Measurements from ENCODE around the gene PHB1.
A peak's percentile ranks its signal among the peaks of the same experiment; 100 is the strongest.

Gene PHB1

GRCh38 chr17:49414622-49415350 lies at the start of gene PHB1:
TSS of gene PHB1 (minus strand) at chr17:49414882. CDS start at chr17:49413264, 1,618 bp downstream.
- POLR2A ChIA-PET = interaction anchor here (0.6 to 0.9 kb wide), 3 partner anchors 17 to 293 kb away, joined by 3 to 6 read pairs (median 3); partner anchors contain the start of gene SLC35B1
- DNase-seq (ENCODE audit: low read depth, low spot score) = peak; percentile 83
- CTCF ChIA-PET = interaction anchor here (0.6 to 12.1 kb wide), 12 partner anchors 17 to 316 kb away, joined by 3 to 210 read pairs (median 4); no protein-coding TSS in a partner anchor
- peak within 1 kb of the TSS; percentile 100 for H3K4me3 ChIP-seq (ENCODE audit: low read depth, low read length)
- no peak for TF ChIP-seq CTCF (IDR thresholded peaks at IDR 0.05; ENCODE audit: insufficient read depth, low read length, missing control alignments)

- H3K4me3 ChIP-seq (ENCODE audit: low read depth, low read length) = no peak overlapping the region
- ChIA-PET CTCF (interaction anchor here (1.8 to 2.1 kb wide), 2 partner anchors 29 to 93 kb away, joined by 4 to 10 read pairs; no protein-coding TSS in a partner anchor), POLR2A (no interaction called here)
- DNase-seq (ENCODE audit: low read depth, low spot score) = no peak
- TF ChIP-seq CTCF (IDR thresholded peaks at IDR 0.05; ENCODE audit: insufficient read depth, low read length, missing control alignments) = no peak
Measured at GRCh38 chr17:49464049-49464448, 49.4 kb upstream of the PHB1 start.

GRCh38 chr17:49461580-49461979 lies 46.9 kb upstream of the PHB1 start:
- no peak overlapping the region for H3K4me3 ChIP-seq (ENCODE audit: low read depth, low read length)
- POLR2A ChIA-PET = no interaction called here
- CTCF ChIA-PET = interaction anchor here (0.9 to 11.9 kb wide), 5 partner anchors 11 to 95 kb away, joined by 3 to 84 read pairs (median 3); partner anchors contain the start of gene NGFR
- DNase-seq (ENCODE audit: low read depth, low spot score) = no peak
- TF ChIP-seq CTCF (IDR thresholded peaks at IDR 0.05; ENCODE audit: insufficient read depth, low read length, missing control alignments) = no peak

GRCh38 chr17:49460401-49460800 lies 45.7 kb upstream of the PHB1 start:
- ChIA-PET POLR2A (no interaction called here), CTCF (interaction anchor here (1.3 to 11.9 kb wide), 3 partner anchors 16 to 96 kb away, joined by 3 to 84 read pairs (median 7); no protein-coding TSS in a partner anchor)
- DNase-seq (ENCODE audit: low read depth, low spot score) = no peak
- no peak for TF ChIP-seq CTCF (IDR thresholded peaks at IDR 0.05; ENCODE audit: insufficient read depth, low read length, missing control alignments)
- H3K4me3 ChIP-seq (ENCODE audit: low read depth, low read length) = no peak overlapping the region

- CTCF ChIA-PET = interaction anchor here (1.7 to 11.9 kb wide), 3 partner anchors 23 to 97 kb away, joined by 4 to 84 read pairs (median 7); no protein-coding TSS in a partner anchor
- POLR2A ChIA-PET = no interaction called here
- TF ChIP-seq CTCF (IDR thresholded peaks at IDR 0.05; ENCODE audit: insufficient read depth, low read length, missing control alignments) = no peak
Measured at GRCh38 chr17:49459401-49459984, 44.8 kb upstream of the PHB1 start.

More at GRCh38 chr17:49459401-49459984, 44.8 kb upstream of the PHB1 start:
- no peak overlapping the region for H3K4me3 ChIP-seq (ENCODE audit: low read depth, low read length)
- no peak for DNase-seq (ENCODE audit: low read depth, low spot score)
